HG03066 (cell line): ENCODE measurements around the gene RAB8A.
"Not testable (repeated sequence)": the region's sequence is repeated elsewhere in the genome, so short reads cannot be mapped to it uniquely, and the experiment has no call there.

Source experiments
- ATAC-seq: cut with Tn5 transposase; IDR thresholded peaks from one replicate; pipeline ENCODE4 v1.9.1; 2021; ENCODE audit warnings: low read depth; ENCODE audit not compliant: unreplicated experiment

The RAB8A gene

GRCh38 chr19:16106121-16106520 lies 5.6 kb upstream of the RAB8A start:
- no peak for ATAC-seq

GRCh38 chr19:16111909-16112752 lies 442 bp downstream of the RAB8A start:
- no peak for ATAC-seq

- no peak for ATAC-seq
Measured at GRCh38 chr19:16112778-16113177, 1.1 kb downstream of the RAB8A start.

GRCh38 chr19:16113727-16114126 lies 2.0 kb downstream of the RAB8A start:
- no peak for ATAC-seq

- ATAC-seq: no peak
Measured at GRCh38 chr19:16115301-16116039, 3.8 kb downstream of the RAB8A start.

- ATAC-seq: no peak
Measured at GRCh38 chr19:16116067-16116466, 4.4 kb downstream of the RAB8A start.

- no peak for ATAC-seq
Measured at GRCh38 chr19:16117594-16118033, 5.9 kb downstream of the RAB8A start.

GRCh38 chr19:16118489-16119033 lies 6.9 kb downstream of the RAB8A start:
- ATAC-seq: peak; percentile 77

- ATAC-seq: not testable (repeated sequence)
Measured at GRCh38 chr19:16119075-16119857, 7.6 kb downstream of the RAB8A start.

- ATAC-seq: no peak
Measured at GRCh38 chr19:16121141-16121540, 9.5 kb downstream of the RAB8A start.

- ATAC-seq: no peak
Measured at GRCh38 chr19:16121967-16122366, 10.3 kb downstream of the RAB8A start.

- no peak for ATAC-seq
Measured at GRCh38 chr19:16124953-16125352, 13.3 kb downstream of the RAB8A start.

GRCh38 chr19:16125737-16126495 lies 14.2 kb downstream of the RAB8A start:
- ATAC-seq: no peak

- ATAC-seq: no peak
Measured at GRCh38 chr19:16127080-16127479, 15.4 kb downstream of the RAB8A start.

- ATAC-seq: no peak
Measured at GRCh38 chr19:16127776-16128371, 16.2 kb downstream of the RAB8A start.

GRCh38 chr19:16131648-16132047 lies 20.0 kb downstream of the RAB8A start:
- ATAC-seq: no peak

- ATAC-seq: no peak
Measured at GRCh38 chr19:16133818-16134217, 22.1 kb downstream of the RAB8A start.

GRCh38 chr19:16134510-16134909 lies 22.8 kb downstream of the RAB8A start:
- ATAC-seq: peak; percentile 60

GRCh38 chr19:16135430-16136127 lies 23.9 kb downstream of the RAB8A start:
- ATAC-seq: no peak
